Esophagus squamous epithelium (tissue), 5 donors: ENCODE results near the gene STARD5. TPM values are rescaled to one million over a fixed set of nuclear protein-coding genes. Genes with fewer than 3 reads are reported as not detected.
A peak's percentile ranks its signal among the peaks of the same experiment; 100 is the strongest.

ENCODE experiments used
- DNase-seq: peaks from one replicate; lab custom pipeline; 2025; lab: John Stamatoyannopoulos, UW
- H3K27ac ChIP-seq, 4 donors: fragments of 200-600 bp; sonication (generic); one replicate each; pipeline ENCODE4 v1.5.1; 2016 to 2019; ENCODE audit warnings: mild to moderate bottlenecking in 1 of 4
- H3K27me3 ChIP-seq, 4 donors: fragments of 200-600 bp; sonication (generic); 1 replicate in 3 of 4; 2 replicates in 1 of 4; pipeline versions ENCODE4 v1.5.1 to v1.6.0; 2017 to 2021; ENCODE audit warnings: antibody characterized with exemption in 1 of 4
- H3K36me3 ChIP-seq, 3 donors: fragments of 200-600 bp; sonication (generic); one replicate each; pipeline ENCODE4 v1.5.1; 2016 to 2019
- H3K4me1 ChIP-seq, 3 donors: fragments of 200-600 bp; sonication (generic); one replicate each; pipeline ENCODE4 v1.5.1; 2017 to 2019
- H3K4me3 ChIP-seq, 4 donors: fragments of 200-600 bp; sonication (generic); 1 replicate in 3 of 4; 2 replicates in 1 of 4; pipeline ENCODE4 v1.5.1; 2016 to 2019; ENCODE audit warnings: mild to moderate bottlenecking in 2 of 4, moderate library complexity in 1 of 4
- H3K9me3 ChIP-seq, 3 donors: fragments of 200-600 bp; sonication (generic); one replicate each; pipeline ENCODE4 v1.5.1; 2016 to 2019
- CTCF ChIP-seq, 6 experiments: fragments of 450-650 bp in 4 of 6; fragments of 200-600 bp in 2 of 6; sonication (generic) in 2 of 6; IDR thresholded peaks; one replicate each; pipeline ENCODE4 v1.5.1; 2016 to 2019; ENCODE audit warnings: antibody characterized with exemption in 6 of 6, mild to moderate bottlenecking in 4 of 6, moderate library complexity in 4 of 6
- POLR2A ChIP-seq, 4 donors: fragments of 450-650 bp; IDR thresholded peaks; one replicate each; pipeline ENCODE4 v1.6.1; 2017; ENCODE audit warnings: antibody characterized with exemption in 4 of 4, mild to moderate bottlenecking in 4 of 4, moderate library complexity in 3 of 4
- whole genome bisulfite sequencing, 2 donors: methylation state at CpG; one replicate each; pipeline ENCODE4 v1.1.5; 2018; 5-methylcytosine and 5-hydroxymethylcytosine counted together
- intact Hi-C: fragments of 100-400 bp; cut with DNase I; formaldehyde crosslinking; loops from one replicate; pipeline ENCODE4 v1.15.0; 2022
- total RNA-seq, 4 donors: library from RNA; depleted of rRNA; stranded (reverse); fragments of >200 nt; gene quantifications; one replicate each; pipeline ENCODE4 v1.1.0, GENCODE V29; 2016
- donor health status: DM: yes; HTN: yes; CAD: no.

STARD5 gene
- total RNA-seq, 4 donors from 2014 or later = 14.9 to 21.2 (median 17.5) TPM

DNA sequence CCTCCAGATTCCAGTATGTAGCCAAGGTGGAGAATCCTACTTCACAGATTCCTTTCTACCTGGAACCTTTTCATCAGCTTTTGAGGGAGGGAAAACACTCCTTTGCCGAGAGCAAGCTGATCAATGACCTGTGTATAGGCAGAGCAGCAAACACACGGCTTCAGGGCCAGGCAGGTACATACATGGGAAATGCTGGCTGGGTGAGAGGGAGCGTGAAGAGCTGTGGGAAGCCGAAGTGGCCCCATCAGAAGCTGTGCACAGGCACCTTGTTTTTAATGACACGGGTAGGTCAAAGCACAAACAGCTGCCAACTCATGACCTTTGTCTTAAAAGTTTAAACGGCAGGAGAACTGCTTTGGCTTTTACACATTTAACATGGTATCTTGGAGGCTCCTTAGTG is 25.3 kb downstream of the STARD5 start:
- Histone ChIP-seq H3K4me3 (peak overlapping the region in 3 of 4 donors; percentile 31 to 58 (median 43)), H3K27me3 (no peaks in the 10 kb centered on the region), H3K4me1 (peaks cover 6 to 83% (median 30%) of the 10 kb centered on the region in 3 donors), H3K27ac (peak overlapping the region in 3 of 4 donors; percentile 52 to 80 (median 70)), H3K36me3 (peaks cover 0 to 36% (median 0%) of the 10 kb centered on the region in 3 donors), H3K9me3 (no peaks in the 10 kb centered on the region)
- TF ChIP-seq POLR2A (IDR thresholded peaks at IDR 0.05) (no peak), CTCF (IDR thresholded peaks at IDR 0.05) (no peak)
- no peak for DNase-seq
- intact Hi-C loops = no loop called here
- 62 to 63% methylated on average over 5 of the region's 6 CpGs for WGBS, 2 donors

GRCh38 chr15:81297603-81298575 is 26.1 kb downstream of the STARD5 start:
- TF ChIP-seq POLR2A (IDR thresholded peaks at IDR 0.05) (no peak), CTCF (IDR thresholded peaks at IDR 0.05) (no peak)
- peaks cover 0 to 32% (median 0%) of the 10 kb centered on the region in 3 donors for H3K36me3 ChIP-seq
- no peaks in the 10 kb centered on the region for H3K27me3 ChIP-seq
- peak overlapping the region; percentile 13 to 58 (median 37) for H3K4me3 ChIP-seq
- no peaks in the 10 kb centered on the region for H3K9me3 ChIP-seq
- peaks cover 0 to 79% (median 23%) of the 10 kb centered on the region in 3 donors for H3K4me1 ChIP-seq
- DNase-seq = no peak
- intact Hi-C loops = no loop called here
- WGBS, 2 donors = 54 to 64% methylated on average over 3 of the region's 4 CpGs
- peak overlapping the region; percentile 25 to 85 (median 75) for H3K27ac ChIP-seq

DNA sequence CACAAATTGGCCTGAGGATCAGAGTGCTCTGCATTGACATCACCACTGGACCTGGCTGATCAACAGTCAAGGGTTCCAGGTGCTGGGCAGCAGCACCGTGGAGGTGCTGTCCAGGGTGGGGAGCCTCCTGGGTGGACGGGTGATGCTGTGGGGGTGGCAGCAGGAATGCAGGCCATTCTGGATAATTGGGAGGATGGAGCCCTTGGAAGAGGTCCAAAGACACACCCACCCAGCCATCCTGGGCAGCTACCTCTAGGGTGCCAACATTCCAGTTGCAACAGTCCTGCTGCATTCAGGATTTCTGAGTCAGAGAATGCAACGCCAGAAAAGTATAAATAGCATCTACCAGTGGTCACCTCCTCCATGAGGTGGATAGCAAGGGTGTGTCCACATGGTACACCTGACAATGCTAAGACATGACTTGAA is 26.8 kb downstream of the STARD5 start:
- WGBS, 2 donors = 35% methylated on average over 3 of the region's 3 CpGs
- peak overlapping the region; percentile 25 to 85 (median 75) for H3K27ac ChIP-seq
- H3K27me3 ChIP-seq = no peaks in the 10 kb centered on the region
- intact Hi-C loops = no loop called here
- peaks cover 0 to 31% (median 0%) of the 10 kb centered on the region in 3 donors for H3K36me3 ChIP-seq
- no peak for DNase-seq
- peak overlapping the region; percentile 13 to 58 (median 37) for H3K4me3 ChIP-seq
- H3K9me3 ChIP-seq = no peaks in the 10 kb centered on the region
- TF ChIP-seq CTCF (IDR thresholded peaks at IDR 0.05) (no peak), POLR2A (IDR thresholded peaks at IDR 0.05) (no peak)
- H3K4me1 ChIP-seq = peaks cover 0 to 71% (median 23%) of the 10 kb centered on the region in 3 donors

- DNase-seq = no peak
- intact Hi-C loops = no loop called here
Measured at GRCh38 chr15:81296673-81297072, 27.3 kb downstream of the STARD5 start.

More at GRCh38 chr15:81296673-81297072, 27.3 kb downstream of the STARD5 start:
- peaks cover 0 to 66% (median 23%) of the 10 kb centered on the region in 3 donors for H3K4me1 ChIP-seq
- 52 to 55% methylated on average over 9 of the region's 11 CpGs for whole genome bisulfite sequencing, 2 donors
- no peaks in the 10 kb centered on the region for H3K27me3 ChIP-seq
- H3K27ac ChIP-seq = peak overlapping the region; percentile 32 to 85 (median 75)
- no peaks in the 10 kb centered on the region for H3K9me3 ChIP-seq
- H3K36me3 ChIP-seq = peaks cover 0 to 30% (median 0%) of the 10 kb centered on the region in 3 donors
- peak overlapping the region; percentile 13 to 58 (median 37) for H3K4me3 ChIP-seq
- TF ChIP-seq CTCF (IDR thresholded peaks at IDR 0.05) = no peak
- peak in 2 of 4 donors; percentile 50 to 80 for TF ChIP-seq POLR2A (IDR thresholded peaks at IDR 0.05)
